NCI-H82 (cell line): ENCODE measurements around the gene METTL18.

ENCODE experiments used
- DNase-seq: peaks from one replicate; lab custom pipeline; 2025; lab: John Stamatoyannopoulos, UW

METTL18 gene

DNA sequence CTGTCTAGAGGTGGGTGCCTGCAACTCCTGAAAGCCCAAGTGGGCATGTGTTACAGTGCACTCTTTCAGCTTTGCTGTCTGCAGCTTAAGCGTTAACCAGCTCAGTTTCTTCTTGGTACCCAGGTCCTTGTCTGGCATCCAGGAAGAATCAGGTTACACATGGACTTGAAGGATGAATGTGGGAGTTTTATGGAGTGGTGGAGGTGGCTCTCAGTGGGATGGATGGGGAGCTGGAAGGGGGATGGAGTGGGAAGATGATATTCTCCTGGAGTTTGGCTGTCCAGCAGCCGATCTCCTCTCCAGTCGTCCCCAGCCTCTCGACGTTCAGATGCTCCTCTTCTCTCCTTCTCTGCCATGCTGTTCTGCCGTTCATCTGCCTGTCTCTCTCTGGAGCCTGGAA, 9.4 kb downstream of the METTL18 start:
- no peak for DNase-seq

DNA sequence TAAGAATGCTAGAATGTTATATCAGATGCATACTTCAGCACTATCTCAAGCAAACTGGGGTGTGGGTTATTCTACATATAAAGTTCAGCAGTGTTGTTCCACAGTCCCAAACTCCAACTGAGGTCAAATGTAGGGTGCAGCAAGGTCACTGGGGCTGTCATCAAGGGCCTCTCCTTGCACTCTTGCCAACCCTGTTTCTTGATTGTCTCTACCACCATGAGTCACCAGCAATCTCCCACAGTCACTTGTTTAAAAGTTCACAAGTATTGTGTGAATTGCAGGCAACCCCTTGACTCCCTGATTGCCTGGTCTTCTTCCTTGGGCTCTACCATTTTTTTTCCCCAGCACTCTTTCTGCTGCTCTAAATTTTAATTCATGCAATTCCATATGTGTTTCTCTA, 10.6 kb downstream of the METTL18 start:
- DNase-seq: no peak

DNA sequence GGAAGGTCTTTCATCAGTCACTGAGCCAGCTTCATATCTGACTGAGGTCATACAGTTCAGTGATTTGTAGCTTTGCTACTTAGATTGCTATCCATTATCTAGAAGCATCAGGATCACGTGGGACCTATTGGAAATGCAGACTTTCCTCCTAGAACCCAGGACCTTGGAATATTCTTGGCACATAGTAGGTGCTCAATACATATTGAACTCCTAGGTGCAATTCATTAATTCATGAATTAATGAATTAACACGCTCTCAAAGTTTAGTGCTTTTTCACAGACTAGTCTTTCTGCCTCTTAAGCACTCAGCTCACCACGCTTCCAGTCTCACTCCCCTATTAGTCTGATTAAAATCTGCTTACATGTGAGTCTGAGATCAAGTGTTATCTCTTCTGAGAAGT, 12.1 kb downstream of the METTL18 start:
- DNase-seq: peak; percentile 36

GRCh38 chr1:169779970-169780369, 14.7 kb downstream of the METTL18 start:
- DNase-seq: no peak

DNA sequence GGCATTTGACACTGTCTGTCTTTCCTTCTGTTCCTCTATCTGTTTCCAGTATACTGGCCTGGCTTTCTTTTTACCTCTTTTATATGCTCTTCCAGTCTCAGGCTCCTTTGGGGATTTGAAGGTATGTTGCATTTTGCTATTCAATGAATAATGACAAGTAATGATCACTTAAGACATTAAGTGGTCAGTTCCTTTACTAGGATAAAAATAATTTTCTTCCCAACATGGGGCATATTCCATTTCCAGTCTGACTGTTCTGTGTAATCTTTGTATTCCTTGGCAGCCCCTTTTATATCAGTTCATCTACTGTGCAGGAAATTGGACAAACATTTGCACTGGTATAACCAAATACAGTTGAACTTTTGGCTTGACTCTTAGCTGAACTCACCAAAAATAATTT, 15.6 kb downstream of the METTL18 start:
- no peak for DNase-seq

- DNase-seq: no peak
Observed at GRCh38 chr1:169776440-169776839, 18.3 kb downstream of the METTL18 start.

GRCh38 chr1:169768161-169768560, 26.5 kb downstream of the METTL18 start:
- DNase-seq: no peak

- peak; percentile 16 for DNase-seq
Observed at GRCh38 chr1:169765580-169766331, 29.0 kb downstream of the METTL18 start.

GRCh38 chr1:169764919-169765318, 29.8 kb downstream of the METTL18 start:
- no peak for DNase-seq

DNA sequence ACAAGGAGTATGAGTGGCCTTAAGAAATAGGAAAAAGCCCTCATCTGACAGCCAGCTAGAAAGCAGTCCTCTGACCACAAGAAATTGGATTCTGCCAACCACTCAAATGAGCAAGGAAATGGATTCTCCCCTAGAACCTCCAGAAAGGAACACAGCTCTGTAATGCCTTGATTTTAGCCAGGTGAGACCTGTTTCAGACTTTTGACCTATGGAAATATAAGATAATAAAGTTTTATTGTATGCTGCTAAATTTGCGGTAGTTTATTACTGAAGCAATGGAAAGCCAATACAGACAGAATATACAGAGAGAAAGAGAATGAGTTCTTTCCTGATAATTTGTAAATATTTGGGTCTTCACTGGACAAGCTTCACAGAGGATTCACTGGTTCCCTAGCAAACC, 32.0 kb downstream of the METTL18 start:
- no peak for DNase-seq

GRCh38 chr1:169759038-169759437, 35.7 kb downstream of the METTL18 start:
- no peak for DNase-seq

DNA sequence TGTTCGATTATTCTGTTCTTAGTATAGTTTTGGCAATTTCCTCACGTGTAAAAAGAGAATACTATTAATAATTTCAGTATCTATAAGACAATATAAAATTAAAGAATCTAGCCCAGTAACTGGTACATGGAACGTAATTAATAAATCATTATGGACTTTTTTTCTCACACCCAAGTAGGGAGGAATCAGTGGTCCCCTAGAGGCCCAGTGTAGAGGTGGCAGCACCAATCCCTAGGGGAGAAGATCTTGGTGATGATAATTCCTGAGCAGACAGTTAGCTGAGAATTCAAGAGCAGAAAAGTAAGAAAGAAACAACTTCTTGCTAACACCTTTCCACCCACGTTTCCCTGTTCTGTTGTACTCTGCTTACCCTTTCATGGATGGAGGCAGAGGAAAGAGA, 41.2 kb downstream of the METTL18 start:
- peak; percentile 10 for DNase-seq

- DNase-seq: no peak
Observed at GRCh38 chr1:169750041-169750440, 44.7 kb downstream of the METTL18 start.

- DNase-seq: no peak
Observed at GRCh38 chr1:169746550-169746949, 48.2 kb downstream of the METTL18 start.

- peak; percentile 7 for DNase-seq
Observed at GRCh38 chr1:169745015-169745861, 49.5 kb downstream of the METTL18 start.
